DOHH2 (cell line): Measurements from ENCODE around the gene PGP.

Experiments
- CTCF ChIP-seq: fragments of 200-600 bp; sonication (generic); IDR thresholded peaks from one replicate; pipeline ENCODE4 v1.5.1; 2014; ENCODE audit warnings: antibody characterized with exemption, mild to moderate bottlenecking, low read depth, low read length; ENCODE audit not compliant: poor library complexity, severe bottlenecking
- EZH2phosphoT487 ChIP-seq: fragments of 200-600 bp; sonication (generic); IDR thresholded peaks from 2 replicates; pipeline ENCODE4 v1.6.1; 2017; ENCODE audit warnings: borderline replicate concordance, mild to moderate bottlenecking, antibody characterized with exemption, low read length, moderate library complexity, mixed read lengths

- TF ChIP-seq EZH2phosphoT487 (no peak), CTCF (no peak)
Observed at GRCh38 chr16:2170080-2170479, 44.6 kb downstream of the PGP start.
